Thoracic aorta endothelial cell (primary cell): ENCODE data around the gene C11orf98. TPM values are rescaled to one million over a fixed set of nuclear protein-coding genes. Genes with fewer than 3 reads are reported as not detected.

Experiments
- small RNA-seq: library from RNA; depleted of rRNA; stranded (forward); fragments of <200 nt; gene quantifications from one replicate; pipeline ENCODE3, GENCODE V24; 2012
- total RNA-seq: library from RNA; depleted of rRNA; stranded (reverse); fragments of >200 nt; gene quantifications from 2 replicates; pipeline ENCODE4 v1.2.3, GENCODE V29; 2012

The C11orf98 gene
- total RNA-seq, result 32.7 and 44.0 TPM in 2 replicates

DNA sequence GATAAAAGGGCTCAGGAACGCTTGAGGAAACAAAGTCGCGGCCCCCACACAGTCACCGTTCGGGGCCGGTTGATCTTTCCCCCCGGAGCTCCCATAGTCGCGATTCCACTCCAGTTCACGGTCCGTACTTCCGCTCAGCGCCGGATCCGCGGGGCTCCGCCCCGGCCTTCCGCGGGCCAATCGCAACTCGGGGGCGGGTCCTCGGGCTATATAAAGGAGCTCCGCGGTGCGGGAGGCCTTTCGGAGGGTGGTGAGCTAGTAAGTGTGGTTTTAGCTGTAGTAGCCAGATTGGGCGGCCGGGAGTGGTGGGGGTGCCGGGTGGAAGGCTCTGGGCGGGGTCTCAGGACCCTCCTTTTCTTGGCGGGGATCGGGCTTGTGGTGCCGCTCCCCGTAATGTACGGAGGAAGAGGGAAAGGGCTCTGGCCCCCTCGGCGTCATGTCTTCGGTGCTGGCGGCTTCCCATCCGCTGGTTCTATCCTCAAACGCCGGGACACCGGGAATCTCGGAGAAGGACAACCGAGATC, at the start of gene C11orf98, which contains the start of gene CSKMT:
Gene C11orf98, minus strand, starts transcription at position 136 of the 524 bp plus-strand sequence. Its CDS starts 41 bp downstream, at position 95.
Gene CSKMT, plus strand, starts transcription at position 238 of the 524 bp plus-strand sequence. CDS start 568 bp downstream, outside the sequence.

DNA sequence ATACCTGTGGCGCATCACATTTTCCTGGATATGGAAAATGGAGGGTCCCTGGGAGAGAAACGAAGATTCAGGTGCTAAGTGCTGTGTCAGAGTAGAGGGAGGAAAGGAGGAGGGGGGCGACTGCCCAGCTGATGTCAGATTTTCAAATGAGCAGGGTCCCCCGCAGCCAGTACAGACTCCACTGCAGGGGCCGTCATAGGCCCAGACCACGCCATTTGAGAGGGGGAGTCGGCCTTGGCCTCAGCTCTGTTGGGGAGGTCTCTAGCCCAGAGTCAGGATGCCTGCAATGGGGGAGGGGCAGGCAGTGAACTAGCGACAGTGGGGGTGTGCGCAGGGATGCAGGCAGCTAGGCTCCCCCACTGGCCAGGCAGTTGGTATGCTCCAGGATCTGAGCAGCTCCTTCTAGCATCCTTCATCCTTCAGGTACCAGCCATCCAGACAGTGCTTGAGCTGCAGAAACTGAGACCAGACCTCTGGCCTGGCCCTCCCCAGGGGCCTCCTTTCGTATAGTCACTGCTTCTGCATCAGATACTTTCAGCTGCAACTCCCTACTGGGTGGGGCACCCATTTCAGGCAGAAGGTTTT, 42.4 kb upstream of the C11orf98 start, which contains the start of the genes BSCL2 and GNG3:
Gene BSCL2, minus strand, starts transcription at position 148 of the 585 bp plus-strand sequence. CDS start 229 bp downstream, outside the sequence.
Gene GNG3, plus strand, starts transcription at position 400 of the 585 bp plus-strand sequence. CDS start 620 bp downstream, outside the sequence.

DNA sequence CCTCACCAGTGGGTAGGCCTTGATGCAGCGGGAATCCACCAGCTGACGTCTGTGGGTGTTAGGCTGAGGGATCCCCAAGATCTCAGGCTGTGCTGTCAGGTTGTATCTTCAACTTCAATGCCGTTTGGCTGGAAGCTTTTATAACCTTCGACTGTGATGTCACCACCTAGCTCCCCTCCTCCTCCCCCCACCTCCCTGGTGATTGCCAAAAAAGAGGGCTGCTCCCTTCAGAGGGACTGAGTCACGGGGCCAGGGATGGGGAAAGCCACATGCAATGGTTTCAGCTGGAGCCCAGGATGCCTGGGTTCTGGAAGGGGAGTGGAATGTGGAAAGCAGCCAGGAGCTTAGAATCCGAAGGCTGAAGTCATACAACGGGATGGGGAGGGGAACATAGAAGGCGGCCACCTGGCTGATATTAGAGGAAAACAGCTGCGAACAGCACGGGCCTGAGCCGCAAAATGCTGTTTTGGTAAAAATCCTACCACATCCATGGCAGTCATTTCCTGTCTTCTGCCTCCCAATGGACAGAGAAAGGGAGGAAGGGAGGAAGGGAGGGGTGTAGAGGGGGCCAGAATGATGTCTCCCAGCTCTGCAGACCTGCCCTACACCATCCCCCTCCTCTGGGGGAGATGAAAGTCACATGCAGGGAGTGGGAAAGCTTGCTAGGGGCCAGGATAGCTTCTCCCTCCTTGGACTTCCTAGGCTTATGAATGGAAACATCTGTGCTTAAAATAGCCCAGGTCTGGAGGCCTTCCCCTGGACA, 24.6 kb upstream of the C11orf98 start, which contains the start of gene LRRN4CL:
Gene LRRN4CL, minus strand, starts transcription at position 110 of the 763 bp plus-strand sequence. CDS start 1,022 bp downstream, outside the sequence.

DNA sequence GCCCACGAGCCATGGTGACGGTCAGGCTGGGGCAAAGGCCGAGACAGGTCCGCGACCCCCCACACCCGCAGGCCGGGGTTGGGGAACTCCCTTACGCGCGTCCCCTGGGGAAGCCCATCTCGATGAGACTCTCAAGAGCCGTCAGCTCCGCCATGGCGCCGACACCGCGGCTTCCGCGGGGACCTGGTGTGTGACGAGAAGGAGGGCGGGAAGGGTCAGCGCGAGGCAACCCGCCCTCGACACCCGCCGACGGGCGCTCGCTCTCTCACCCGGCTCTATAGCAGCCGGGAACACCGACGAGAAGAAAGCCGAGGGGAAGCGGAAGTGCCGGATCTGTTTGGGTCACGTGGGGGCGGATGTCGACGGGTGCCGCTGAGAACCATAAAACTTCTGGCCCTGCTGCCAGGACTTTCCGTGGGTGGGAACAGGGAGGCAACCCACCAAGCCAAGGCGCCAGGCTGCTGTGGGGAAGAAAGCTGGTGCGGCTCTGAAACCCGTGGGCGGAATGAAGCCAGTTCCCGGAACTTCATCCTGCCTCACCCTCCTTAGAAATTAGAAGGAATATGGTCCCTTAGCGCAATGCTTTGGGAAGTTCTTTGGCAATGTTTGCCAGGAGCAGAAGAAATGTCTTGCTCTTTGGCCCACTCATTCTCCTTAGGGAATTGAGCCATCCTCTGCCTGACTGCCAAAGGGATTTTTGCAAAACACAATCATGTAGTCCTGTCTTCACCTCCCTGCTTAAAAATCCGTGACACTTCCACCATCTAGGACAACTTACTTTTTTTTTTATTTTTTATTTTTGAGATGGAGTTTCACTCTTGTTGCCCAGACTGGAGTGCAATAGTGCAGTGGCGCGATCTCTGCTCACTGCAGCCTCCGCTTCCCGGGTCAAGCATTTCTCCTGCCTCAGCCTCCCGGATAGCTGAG, 14.0 kb upstream of the C11orf98 start, which contains the start of gene UBXN1:
Gene UBXN1, minus strand, starts transcription at position 304 of the 927 bp plus-strand sequence. Its CDS starts 150 bp downstream, at position 154.

DNA sequence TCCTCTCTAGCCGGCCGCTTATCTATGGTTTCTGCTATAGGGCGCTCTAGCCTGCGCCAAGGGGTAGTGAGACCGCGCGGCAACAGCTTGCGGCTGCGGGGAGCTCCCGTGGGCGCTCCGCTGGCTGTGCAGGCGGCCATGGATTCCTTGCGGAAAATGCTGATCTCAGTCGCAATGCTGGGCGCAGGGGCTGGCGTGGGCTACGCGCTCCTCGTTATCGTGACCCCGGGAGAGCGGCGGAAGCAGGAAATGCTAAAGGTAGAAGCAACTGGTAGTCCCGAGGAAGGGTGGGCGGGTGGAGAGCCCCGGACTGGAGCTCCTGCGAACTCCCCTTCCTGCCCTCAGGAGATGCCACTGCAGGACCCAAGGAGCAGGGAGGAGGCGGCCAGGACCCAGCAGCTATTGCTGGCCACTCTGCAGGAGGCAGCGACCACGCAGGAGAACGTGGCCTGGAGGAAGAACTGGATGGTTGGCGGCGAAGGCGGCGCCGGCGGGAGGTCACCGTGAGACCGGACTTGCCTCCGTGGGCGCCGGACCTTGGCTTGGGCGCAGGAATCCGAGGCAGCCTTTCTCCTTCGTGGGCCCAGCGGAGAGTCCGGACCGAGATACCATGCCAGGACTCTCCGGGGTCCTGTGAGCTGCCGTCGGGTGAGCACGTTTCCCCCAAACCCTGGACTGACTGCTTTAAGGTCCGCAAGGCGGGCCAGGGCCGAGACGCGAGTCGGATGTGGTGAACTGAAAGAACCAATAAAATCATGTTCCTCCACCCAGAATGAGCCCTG, 6.8 kb upstream of the C11orf98 start, which contains the start of the genes LBHD1 and UQCC3:
Gene LBHD1, minus strand, starts transcription at position 660 of the 782 bp plus-strand sequence. CDS start 2,236 bp downstream, outside the sequence.
Gene UQCC3, plus strand, starts transcription at position 66 of the 782 bp plus-strand sequence. Its CDS starts 73 bp downstream, at position 139.

DNA sequence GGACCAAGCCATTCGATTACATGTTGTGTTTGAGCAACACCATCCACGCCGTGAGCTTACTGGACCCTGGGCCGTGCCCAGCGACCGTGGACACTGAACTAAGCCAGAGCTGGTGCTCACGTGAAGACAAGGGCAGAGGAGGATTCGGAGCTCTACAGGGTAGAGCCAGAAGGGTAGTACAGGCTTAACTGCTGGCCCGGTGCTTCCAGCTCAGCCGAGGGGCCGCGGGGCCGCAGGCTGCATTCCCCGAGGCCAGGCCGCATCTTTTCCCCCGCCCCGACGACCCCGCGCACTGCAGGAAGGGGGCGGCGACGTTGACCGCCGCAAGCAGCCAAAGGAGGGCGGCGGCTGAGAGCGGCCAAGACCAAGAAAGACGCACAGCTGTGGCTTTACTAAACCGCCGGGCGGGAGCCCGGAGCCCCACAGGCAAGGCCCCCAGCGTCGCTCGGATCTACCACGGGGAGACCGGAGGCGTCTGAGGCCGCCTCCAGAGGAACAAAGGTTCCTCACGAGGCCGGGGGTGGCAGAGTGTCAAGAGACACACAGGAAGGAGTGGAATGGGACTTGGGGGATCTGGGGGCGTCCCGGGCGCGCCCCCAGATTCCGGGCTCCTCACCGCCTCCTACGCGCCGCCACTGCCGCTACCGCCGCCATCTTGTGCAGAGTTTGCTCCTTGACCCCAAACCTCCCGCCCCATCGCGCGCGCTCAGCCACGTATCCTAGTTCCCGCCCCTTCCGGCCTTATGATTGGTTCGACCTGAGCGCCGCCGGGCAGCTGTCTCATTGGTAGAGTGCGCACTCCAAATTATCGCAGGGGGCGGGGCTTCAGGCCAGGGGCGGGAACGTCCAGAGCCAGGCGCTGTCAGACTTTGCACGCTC, 18.8 kb downstream of the C11orf98 start, which contains the start of gene GANAB:
Gene GANAB, minus strand, starts transcription at position 668 of the 879 bp plus-strand sequence. Its CDS starts 14 bp downstream, at position 654.

DNA sequence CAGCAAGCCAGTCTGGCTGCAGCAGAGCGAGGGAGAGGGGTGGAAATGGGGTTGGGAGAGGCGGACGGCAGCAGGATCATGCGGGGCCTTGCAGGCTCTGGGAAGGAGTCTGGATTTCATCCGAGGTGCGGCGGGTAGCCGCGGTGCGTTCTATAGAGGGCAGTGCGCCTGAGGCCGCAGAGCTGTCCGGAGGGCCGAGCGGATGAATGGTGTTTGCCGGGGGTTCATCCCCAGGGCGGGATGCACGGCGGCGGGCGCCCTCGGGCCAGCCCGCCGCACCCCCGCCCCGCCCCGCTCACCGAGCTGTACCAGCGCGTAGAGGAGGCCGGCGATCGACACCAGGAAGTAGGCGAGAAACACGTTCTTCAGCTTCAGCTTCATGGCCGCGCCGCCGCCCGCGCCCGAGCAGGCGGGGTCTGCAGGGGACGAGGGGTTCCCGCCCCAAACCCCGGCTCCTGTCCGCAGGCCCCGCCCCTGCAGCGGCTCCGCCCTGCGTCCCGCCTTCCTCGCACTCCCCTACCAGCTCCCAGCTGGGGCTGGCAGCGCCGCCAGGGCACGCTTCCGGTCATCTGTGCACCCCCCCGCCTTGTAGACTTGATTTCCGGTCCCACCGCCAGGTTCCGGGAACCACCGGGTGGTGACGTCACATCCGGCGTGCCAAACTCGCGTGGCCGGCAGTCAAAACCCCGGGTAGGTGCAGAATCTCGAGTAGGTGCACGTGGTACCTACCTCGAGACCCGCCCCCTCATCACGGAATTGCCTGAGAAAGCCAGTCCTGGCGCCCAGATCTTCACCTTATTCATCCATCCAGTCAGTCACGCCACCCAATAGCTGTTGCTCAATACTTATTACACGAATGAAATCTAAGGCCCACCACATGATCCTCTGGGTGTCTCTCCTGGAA, 43.2 kb downstream of the C11orf98 start, which contains the start of gene B3GAT3:
Gene B3GAT3, minus strand, starts transcription at position 420 of the 904 bp plus-strand sequence. Its CDS starts 39 bp downstream, at position 381.

Small RNAs within 50 kb of the gene (small RNA-seq; reads per million reads assigned to genes)
- not detected for gene SNORA57

Other genes starting within 250 kb of the C11orf98 start
- not detected in 2 replicates for gene SCGB1A1, start 246.2 kb downstream of the C11orf98 start, total RNA-seq
- gene AHNAK, start 118.4 kb downstream of the C11orf98 start, total RNA-seq, result 791 and 990 TPM in 2 replicates
- gene EEF1G, start 91.3 kb downstream of the C11orf98 start, total RNA-seq, result 1,113 and 1,272 TPM in 2 replicates
- gene TUT1, start 73.7 kb downstream of the C11orf98 start, total RNA-seq, result 8.5 and 12.6 TPM in 2 replicates
- gene MTA2, start 63.3 kb downstream of the C11orf98 start, total RNA-seq, result 195 and 203 TPM in 2 replicates
- 28.2 and 35.3 TPM in 2 replicates for gene EML3, start 52.4 kb downstream of the C11orf98 start, total RNA-seq
- 3.7 and 5.1 TPM in 2 replicates for gene ROM1, start 52.0 kb downstream of the C11orf98 start, total RNA-seq
- gene B3GAT3, start 43.2 kb downstream of the C11orf98 start, total RNA-seq, result 11.8 and 12.3 TPM in 2 replicates
- gene GANAB, start 18.6 kb downstream of the C11orf98 start, total RNA-seq, result 219 and 230 TPM in 2 replicates
- gene INTS5, start 11.9 kb downstream of the C11orf98 start, total RNA-seq, result 23.5 and 27.5 TPM in 2 replicates
- 7.7 and 10.6 TPM in 2 replicates for gene CSKMT, start 102 bp upstream of the C11orf98 start, total RNA-seq
- 5.8 and 5.9 TPM in 2 replicates for gene UQCC3, start 6.5 kb upstream of the C11orf98 start, total RNA-seq
- 4.8 and 6.0 TPM in 2 replicates for gene LBHD1, start 7.1 kb upstream of the C11orf98 start, total RNA-seq
- gene UBXN1, start 13.9 kb upstream of the C11orf98 start, total RNA-seq, result 96.7 and 129 TPM in 2 replicates
- not detected in 2 replicates for gene LRRN4CL, start 24.3 kb upstream of the C11orf98 start, total RNA-seq
- 16.5 and 16.8 TPM in 2 replicates for gene BSCL2, start 42.2 kb upstream of the C11orf98 start, total RNA-seq
- not detected in 2 replicates for gene GNG3, start 42.5 kb upstream of the C11orf98 start, total RNA-seq
- gene HNRNPUL2, start 62.2 kb upstream of the C11orf98 start, total RNA-seq, result 22.6 and 24.3 TPM in 2 replicates
- gene TTC9C, start 63.3 kb upstream of the C11orf98 start, total RNA-seq, result 27.1 and 32.9 TPM in 2 replicates
- gene ZBTB3, start 89.0 kb upstream of the C11orf98 start, total RNA-seq, result 7.2 and 8.0 TPM in 2 replicates
- gene POLR2G, start 96.4 kb upstream of the C11orf98 start, total RNA-seq, result 44.5 and 48.2 TPM in 2 replicates
- gene TAF6L, start 106.2 kb upstream of the C11orf98 start, total RNA-seq, result 16.2 and 19.7 TPM in 2 replicates
- 28.4 and 31.9 TPM in 2 replicates for gene TMEM179B, start 122.2 kb upstream of the C11orf98 start, total RNA-seq
- 8.9 and 10.1 TPM in 2 replicates for gene TMEM223, start 126.8 kb upstream of the C11orf98 start, total RNA-seq
- 47.5 and 52.9 TPM in 2 replicates for gene NXF1, start 140.2 kb upstream of the C11orf98 start, total RNA-seq
- gene STX5, start 166.8 kb upstream of the C11orf98 start, total RNA-seq, result 28.1 TPM in 2 replicates
- not detected in 2 replicates for gene TEX54, start 167.6 kb upstream of the C11orf98 start, total RNA-seq
- 38.7 and 44.7 TPM in 2 replicates for gene WDR74, start 174.4 kb upstream of the C11orf98 start, total RNA-seq
- 128 and 158 TPM in 2 replicates for gene SLC3A2, start 215.7 kb upstream of the C11orf98 start, total RNA-seq